ENCODE results near the gene MOGAT3.

GRCh38 chr7:101164071-101164840, 36.6 kb downstream of the MOGAT3 start:
- TF ChIP-seq EZH2 (IDR thresholded peaks at IDR 0.05; ENCODE audit: borderline replicate concordance, low read depth, low read length) (no peak), SMAD4 (CRISPR knock-in tag; conservative IDR thresholded peaks at IDR 0.05) (no peak), GABPB1 (CRISPR knock-in tag; IDR thresholded peaks at IDR 0.05) (no peak), TRIM24 (IDR thresholded peaks at IDR 0.05) (no peak), SRSF7 (optimal IDR thresholded peaks at IDR 0.05; ENCODE audit: low read depth, low read length) (no peak), ZC3H4 (CRISPR knock-in tag; IDR thresholded peaks at IDR 0.05; ENCODE audit: borderline replicate concordance) (no peak)

Measured in K562 (cell line).